Hepatocyte (in vitro differentiated cells): Measurements from ENCODE around the gene ADCK2.

Experiments
- CTCF ChIP-seq: fragments of 200-600 bp; sonication (generic); IDR thresholded peaks from 2 replicates; pipeline ENCODE4 v1.5.1; 2016; ENCODE audit warnings: antibody characterized with exemption, mild to moderate bottlenecking; ENCODE audit not compliant: poor library complexity
- EZH2 ChIP-seq: fragments of 200-600 bp; sonication (generic); IDR thresholded peaks from 2 replicates; pipeline ENCODE4 v1.6.1; 2016; ENCODE audit warnings: antibody characterized with exemption, mild to moderate bottlenecking, borderline replicate concordance
- EZH2phosphoT487 ChIP-seq: fragments of 200-600 bp; sonication (generic); IDR thresholded peaks from one replicate; pipeline ENCODE4 v1.6.1; 2018; ENCODE audit warnings: antibody characterized with exemption, mild to moderate bottlenecking, low read depth, moderate library complexity; ENCODE audit not compliant: unreplicated experiment, severe bottlenecking

GRCh38 chr7:140691376-140692045 is 18.8 kb downstream of the ADCK2 start:
- TF ChIP-seq CTCF (no peak), EZH2 (no peak), EZH2phosphoT487 (no peak)
